CD4-positive, CD25-positive, alpha-beta regulatory T cell (primary cell): ENCODE measurements around the gene EIF3C. TPM values are rescaled to one million over a fixed set of nuclear protein-coding genes. Genes with fewer than 3 reads are reported as not detected.
"Not testable (repeated sequence)": the region's sequence is repeated elsewhere in the genome, so short reads cannot be mapped to it uniquely, and the experiment has no call there.

Experiments used
- ATAC-seq, 2 donors: fragments of 150-1000 bp; cut with Tn5 transposase; one replicate each; pipeline ENCODE4 v1.10.0; 2021; ENCODE audit warnings: low read depth in 2 of 2, moderate number of reproducible peaks in 2 of 2, moderate library complexity in 1 of 2
- DNase-seq, 3 donors: peaks; one replicate each; pipeline versions ENCODE4 v3.0.0 to v3.0.0-alpha.2; 2012 to 2022; ENCODE audit warnings: mixed read lengths in 1 of 3
- H3K27ac ChIP-seq: one replicate; pipeline ENCODE4 v1.7.0; 2013; ENCODE audit warnings: mild to moderate bottlenecking, low read length; ENCODE audit not compliant: insufficient read depth, poor library complexity, severe bottlenecking
- H3K27me3 ChIP-seq: one replicate; pipeline ENCODE4 v1.7.0; 2013; ENCODE audit warnings: low read length; ENCODE audit not compliant: control insufficient read depth, insufficient read depth
- H3K36me3 ChIP-seq: one replicate; pipeline ENCODE4 v1.7.0; 2013; ENCODE audit warnings: mild to moderate bottlenecking, low read length, moderate library complexity; ENCODE audit not compliant: control insufficient read depth, insufficient read depth
- H3K4me1 ChIP-seq: 2 replicates; pipeline ENCODE4 v1.7.0; 2013; ENCODE audit warnings: mild to moderate bottlenecking, low read length; ENCODE audit not compliant: insufficient read depth, control insufficient read depth, poor library complexity, severe bottlenecking
- H3K4me3 ChIP-seq: one replicate; pipeline ENCODE4 v1.7.0; 2013; ENCODE audit warnings: low read depth, mild to moderate bottlenecking, low read length, moderate library complexity
- H3K9me3 ChIP-seq, 2 experiments: 1 replicate in 1 of 2; 2 replicates in 1 of 2; pipeline ENCODE4 v1.7.0; 2013; ENCODE audit warnings: low read length in 2 of 2, mild to moderate bottlenecking in 1 of 2, moderate library complexity in 1 of 2; ENCODE audit not compliant: control insufficient read depth in 2 of 2
- H3K27ac Mint-ChIP-seq, 3 donors: one replicate each; pipeline ENCODE4 v1.8.0; 2020 to 2022; ENCODE audit warnings: mild to moderate bottlenecking in 3 of 3, mixed read lengths in 3 of 3, moderate library complexity in 2 of 3
- H3K27me3 Mint-ChIP-seq: one replicate; pipeline ENCODE4 v1.8.0; 2022; ENCODE audit warnings: mild to moderate bottlenecking, mixed read lengths
- H3K36me3 Mint-ChIP-seq: one replicate; pipeline ENCODE4 v1.8.0; 2020; ENCODE audit warnings: mixed read lengths
- H3K4me1 Mint-ChIP-seq, 4 donors: one replicate each; pipeline ENCODE4 v1.8.0; 2020 to 2022; ENCODE audit warnings: mixed read lengths in 4 of 4, mild to moderate bottlenecking in 1 of 4
- H3K4me3 Mint-ChIP-seq, 4 donors: one replicate each; pipeline ENCODE4 v1.8.0; 2020 to 2022; ENCODE audit warnings: mild to moderate bottlenecking in 4 of 4, mixed read lengths in 4 of 4, moderate library complexity in 3 of 4
- H3K9me3 Mint-ChIP-seq, 7 donors: one replicate each; pipeline ENCODE4 v1.8.0; 2020 to 2022; ENCODE audit warnings: mixed read lengths in 7 of 7, mild to moderate bottlenecking in 3 of 7, moderate library complexity in 2 of 7
- polyA plus RNA-seq, 4 donors: library from polyadenylated mRNA; unstranded; fragments of 300-500 nt; fragmentation: Illumina TruSeq; gene quantifications; one replicate each; pipeline ENCODE4 v1.2.3, GENCODE V29; 2021
- total RNA-seq: library from RNA; stranded (reverse); gene quantifications from one replicate; pipeline ENCODE4 v1.2.3, GENCODE V29; 2022

EIF3C gene, protein sequence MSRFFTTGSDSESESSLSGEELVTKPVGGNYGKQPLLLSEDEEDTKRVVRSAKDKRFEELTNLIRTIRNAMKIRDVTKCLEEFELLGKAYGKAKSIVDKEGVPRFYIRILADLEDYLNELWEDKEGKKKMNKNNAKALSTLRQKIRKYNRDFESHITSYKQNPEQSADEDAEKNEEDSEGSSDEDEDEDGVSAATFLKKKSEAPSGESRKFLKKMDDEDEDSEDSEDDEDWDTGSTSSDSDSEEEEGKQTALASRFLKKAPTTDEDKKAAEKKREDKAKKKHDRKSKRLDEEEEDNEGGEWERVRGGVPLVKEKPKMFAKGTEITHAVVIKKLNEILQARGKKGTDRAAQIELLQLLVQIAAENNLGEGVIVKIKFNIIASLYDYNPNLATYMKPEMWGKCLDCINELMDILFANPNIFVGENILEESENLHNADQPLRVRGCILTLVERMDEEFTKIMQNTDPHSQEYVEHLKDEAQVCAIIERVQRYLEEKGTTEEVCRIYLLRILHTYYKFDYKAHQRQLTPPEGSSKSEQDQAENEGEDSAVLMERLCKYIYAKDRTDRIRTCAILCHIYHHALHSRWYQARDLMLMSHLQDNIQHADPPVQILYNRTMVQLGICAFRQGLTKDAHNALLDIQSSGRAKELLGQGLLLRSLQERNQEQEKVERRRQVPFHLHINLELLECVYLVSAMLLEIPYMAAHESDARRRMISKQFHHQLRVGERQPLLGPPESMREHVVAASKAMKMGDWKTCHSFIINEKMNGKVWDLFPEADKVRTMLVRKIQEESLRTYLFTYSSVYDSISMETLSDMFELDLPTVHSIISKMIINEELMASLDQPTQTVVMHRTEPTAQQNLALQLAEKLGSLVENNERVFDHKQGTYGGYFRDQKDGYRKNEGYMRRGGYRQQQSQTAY
- 182 TPM for total RNA-seq
- polyA plus RNA-seq = 100 to 1,000 TPM; 131 to 214 (median 178) TPM

GRCh38 chr16:28711220-28712083 is at the start of gene EIF3C:
Gene EIF3C (plus strand): TSS chr16:28711464. CDS start chr16:28711687, 223 bp downstream.
- H3K27ac ChIP-seq, H3K9me3 Mint-ChIP-seq, H3K4me1 Mint-ChIP-seq, H3K36me3 Mint-ChIP-seq, H3K27me3 Mint-ChIP-seq, H3K36me3 ChIP-seq, H3K4me3 ChIP-seq, H3K4me1 ChIP-seq, H3K27me3 ChIP-seq, DNase-seq, H3K9me3 ChIP-seq: not testable (repeated sequence)
- Mint-ChIP-seq H3K4me3 (peak within 1 kb of the TSS in 2 of 4 donors; percentile 81 to 86), H3K27ac (peak within 1 kb of the TSS in 2 of 3 donors; percentile 67 to 87)
- peak; percentile 100 for ATAC-seq

- not testable (repeated sequence) for H3K4me1 ChIP-seq, DNase-seq, H3K36me3 ChIP-seq, H3K4me3 Mint-ChIP-seq, H3K27ac Mint-ChIP-seq, H3K27ac ChIP-seq, H3K4me3 ChIP-seq, H3K27me3 ChIP-seq, H3K36me3 Mint-ChIP-seq, H3K4me1 Mint-ChIP-seq, H3K9me3 Mint-ChIP-seq, H3K27me3 Mint-ChIP-seq, ATAC-seq, H3K9me3 ChIP-seq
These were observed 45.0 kb upstream of the EIF3C start for GRCh38 chr16:28666264-28666663.

- not testable (repeated sequence) for H3K36me3 ChIP-seq, H3K27ac Mint-ChIP-seq
These were observed 43.8 kb upstream of the EIF3C start for GRCh38 chr16:28667480-28667879.

DNA sequence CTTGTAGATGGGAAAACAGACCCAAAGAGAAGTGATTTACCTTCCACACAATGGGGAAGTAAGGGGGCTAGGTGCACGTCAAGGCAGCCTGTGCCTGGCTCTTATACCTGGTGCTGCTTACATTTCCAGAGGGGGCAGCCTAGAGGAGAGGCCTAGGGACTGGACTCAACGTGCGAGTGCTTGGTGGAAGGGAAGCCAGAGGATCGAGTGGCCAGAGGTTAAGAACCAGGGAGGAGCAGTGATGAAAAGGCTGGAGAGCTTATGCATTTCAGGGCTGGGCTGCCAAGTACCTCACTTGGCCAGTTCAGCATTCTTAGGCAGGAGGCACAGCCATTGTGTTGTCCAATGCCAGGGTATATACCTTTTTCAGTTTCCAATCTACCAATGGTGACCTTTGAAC is 43.1 kb upstream of the EIF3C start:
- H3K9me3 ChIP-seq, H3K27me3 ChIP-seq, H3K4me1 Mint-ChIP-seq, ATAC-seq, H3K4me3 ChIP-seq, H3K27me3 Mint-ChIP-seq, H3K36me3 ChIP-seq, H3K27ac Mint-ChIP-seq, H3K9me3 Mint-ChIP-seq, H3K4me1 ChIP-seq, H3K27ac ChIP-seq, DNase-seq, H3K36me3 Mint-ChIP-seq, H3K4me3 Mint-ChIP-seq: not testable (repeated sequence)

More at GRCh38 chr16:28667480-28667879, 43.8 kb upstream of the EIF3C start:
- H3K27me3 ChIP-seq, H3K36me3 Mint-ChIP-seq, H3K27me3 Mint-ChIP-seq, H3K4me1 ChIP-seq, H3K9me3 ChIP-seq, ATAC-seq, H3K4me3 ChIP-seq, H3K4me1 Mint-ChIP-seq, H3K9me3 Mint-ChIP-seq, H3K4me3 Mint-ChIP-seq, DNase-seq, H3K27ac ChIP-seq: not testable (repeated sequence)

GRCh38 chr16:28688327-28688952 is 22.8 kb upstream of the EIF3C start:
- not testable (repeated sequence) for H3K27me3 Mint-ChIP-seq, H3K27ac ChIP-seq, H3K4me1 ChIP-seq, H3K9me3 ChIP-seq, H3K4me3 ChIP-seq, H3K9me3 Mint-ChIP-seq, H3K36me3 Mint-ChIP-seq, H3K36me3 ChIP-seq, DNase-seq, H3K4me3 Mint-ChIP-seq, H3K4me1 Mint-ChIP-seq, H3K27me3 ChIP-seq
- H3K27ac Mint-ChIP-seq = peak overlapping the region in 1 of 3 donors; percentile 55
- peak; percentile 91 to 95 for ATAC-seq

- not testable (repeated sequence) for H3K27ac Mint-ChIP-seq, H3K9me3 ChIP-seq, H3K4me1 ChIP-seq, H3K36me3 ChIP-seq, DNase-seq, H3K4me1 Mint-ChIP-seq, H3K4me3 ChIP-seq, H3K27ac ChIP-seq, H3K27me3 ChIP-seq, H3K27me3 Mint-ChIP-seq, H3K36me3 Mint-ChIP-seq, H3K4me3 Mint-ChIP-seq, H3K9me3 Mint-ChIP-seq
- peak; percentile 49 to 58 for ATAC-seq
These were observed 21.8 kb upstream of the EIF3C start for GRCh38 chr16:28689425-28689824.

DNA sequence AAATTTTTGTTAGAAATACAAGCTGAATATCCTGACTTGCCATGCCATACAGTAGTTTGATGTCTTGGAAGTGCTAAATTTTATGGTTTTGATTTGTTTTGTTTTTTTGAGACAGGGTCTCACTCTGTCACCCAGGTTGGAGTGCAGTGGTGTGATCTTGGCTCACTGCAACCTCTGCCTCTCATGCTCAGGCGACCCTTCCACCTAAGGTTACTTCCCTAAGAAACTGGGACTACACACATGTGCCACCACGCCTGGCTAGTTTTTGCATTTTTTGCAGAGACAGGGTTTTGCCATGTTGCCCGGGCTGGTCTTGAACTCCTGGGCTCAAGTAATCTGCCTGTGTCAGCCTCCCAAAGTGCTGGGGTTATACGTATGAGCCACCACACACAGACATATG is 19.5 kb upstream of the EIF3C start:
- not testable (repeated sequence) for H3K9me3 ChIP-seq, H3K27ac ChIP-seq, H3K27me3 Mint-ChIP-seq, H3K4me1 ChIP-seq, H3K27me3 ChIP-seq, H3K36me3 ChIP-seq, H3K4me3 Mint-ChIP-seq, ATAC-seq, DNase-seq, H3K9me3 Mint-ChIP-seq, H3K36me3 Mint-ChIP-seq, H3K4me3 ChIP-seq, H3K27ac Mint-ChIP-seq, H3K4me1 Mint-ChIP-seq
